ENCODE data around the gene PRKCG. TPM values are rescaled to one million over a fixed set of nuclear protein-coding genes. Genes with fewer than 3 reads are reported as not detected.

The PRKCG gene
- total and polyA plus RNA-seq, 12 donors, result 0.07 TPM; not detected in 11

- Histone ChIP-seq H3K9me3 (no peaks in the 10 kb centered on the region), H3K27ac (no peak overlapping the region), H3K27me3 (peaks cover 15 to 69% (median 63%) of the 10 kb centered on the region in 7 donors), H3K36me3 (no peaks in the 10 kb centered on the region), H3K4me3 (no peak overlapping the region), H3K4me1 (peaks cover 5 to 23% (median 18%) of the 10 kb centered on the region in 9 donors)
- no peak for TF ChIP-seq CTCF (IDR thresholded peaks at IDR 0.05)
- ATAC-seq (no peak), DNase-seq (no peak)
- 92 to 93% methylated on average over 10 of the region's 10 CpGs for WGBS, 2 donors
- intact Hi-C loops (cut with DNase I), result no loop called here
Measured at GRCh38 chr19:53885036-53885435, 3.0 kb downstream of the PRKCG start.

GRCh38 chr19:53892301-53892980 is 10.4 kb downstream of the PRKCG start:
- DNase-seq (no peak), ATAC-seq (no peak)
- Histone ChIP-seq H3K4me3 (no peak overlapping the region), H3K9me3 (no peaks in the 10 kb centered on the region), H3K4me1 (peaks cover 0 to 8% (median 0%) of the 10 kb centered on the region in 9 donors), H3K27me3 (peaks cover 0 to 80% (median 72%) of the 10 kb centered on the region in 7 donors), H3K27ac (no peak overlapping the region), H3K36me3 (no peaks in the 10 kb centered on the region)
- intact Hi-C loops (cut with DNase I), result no loop called here
- no peak for TF ChIP-seq CTCF (IDR thresholded peaks at IDR 0.05)
- WGBS, 2 donors, result 69 to 74% methylated on average over 23 of the region's 23 CpGs

GRCh38 chr19:53892981-53893325 is 11.0 kb downstream of the PRKCG start:
- no peak for DNase-seq
- no peak for TF ChIP-seq CTCF (IDR thresholded peaks at IDR 0.05)
- WGBS, 2 donors, result 49 to 58% methylated on average over 8 of the region's 8 CpGs
- intact Hi-C loops (cut with DNase I), result no loop called here
- H3K4me3 ChIP-seq, result no peak overlapping the region
- no peaks in the 10 kb centered on the region for H3K9me3 ChIP-seq
- peaks cover 0 to 8% (median 0%) of the 10 kb centered on the region in 9 donors for H3K4me1 ChIP-seq
- ATAC-seq, result no peak
- no peaks in the 10 kb centered on the region for H3K36me3 ChIP-seq
- peaks cover 0 to 85% (median 77%) of the 10 kb centered on the region in 7 donors for H3K27me3 ChIP-seq
- no peak overlapping the region for H3K27ac ChIP-seq

GRCh38 chr19:53894707-53895106 is 12.7 kb downstream of the PRKCG start:
- WGBS, 2 donors, result 76 to 78% methylated on average over 9 of the region's 9 CpGs
- Histone ChIP-seq H3K36me3 (no peaks in the 10 kb centered on the region), H3K27me3 (peaks cover 0 to 98% (median 91%) of the 10 kb centered on the region in 7 donors), H3K27ac (no peak overlapping the region), H3K4me1 (peaks cover 0 to 5% (median 0%) of the 10 kb centered on the region in 9 donors), H3K4me3 (no peak overlapping the region), H3K9me3 (no peaks in the 10 kb centered on the region)
- intact Hi-C loops (cut with DNase I), result no loop called here
- no peak for TF ChIP-seq CTCF (IDR thresholded peaks at IDR 0.05)
- no peak for ATAC-seq
- no peak for DNase-seq

Data from heart right ventricle (tissue), 16 donors.